ENCODE measurements around the gene LCE3A. TPM values are rescaled to one million over a fixed set of nuclear protein-coding genes. Genes with fewer than 3 reads are reported as not detected.

The LCE3A gene
- total and polyA plus RNA-seq, 4 donors, result not detected

DNA sequence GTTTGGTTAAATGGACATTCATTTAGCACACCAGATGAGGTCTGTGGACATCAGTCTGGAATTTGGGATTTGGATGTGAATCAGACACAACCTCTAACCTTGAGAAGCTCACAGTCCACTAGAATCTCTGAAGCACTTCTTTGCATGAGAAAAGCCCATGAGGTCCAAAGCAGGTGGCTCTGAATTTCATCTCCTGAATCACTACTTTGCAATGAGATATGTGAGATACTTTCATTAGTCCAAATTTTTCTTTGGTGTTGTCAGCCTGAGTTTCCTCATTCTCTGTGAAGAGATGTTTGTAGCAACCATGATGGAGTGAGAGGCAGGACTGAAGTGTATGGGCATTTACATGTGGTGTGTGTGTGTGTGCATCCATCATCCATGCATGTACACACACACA, 23.8 kb upstream of the LCE3A start:
- Histone ChIP-seq H3K36me3 (ENCODE audit: control insufficient read depth in 4 of 4, insufficient read depth in 3 of 4, low read depth in 1 of 4, low read length in 3 of 4) (no peaks in the 10 kb centered on the region), H3K27ac (ENCODE audit: low read depth in 1 of 2, low read length in 2 of 2) (no peak overlapping the region), H3K27me3 (ENCODE audit: control insufficient read depth in 4 of 4, insufficient read depth in 4 of 4, low read length in 3 of 4) (no peaks in the 10 kb centered on the region), H3K9ac (ENCODE audit: low read depth in 1 of 2, low read length in 2 of 2) (no peak overlapping the region), H3K4me3 (ENCODE audit: low read depth in 1 of 3, low read length in 3 of 3) (no peak overlapping the region), H3K9me3 (ENCODE audit: control insufficient read depth in 4 of 4, low read length in 3 of 4) (no peaks in the 10 kb centered on the region), H3K4me1 (ENCODE audit: control insufficient read depth in 4 of 4, insufficient read depth in 4 of 4, low read length in 3 of 4) (no peaks in the 10 kb centered on the region)
- no peak for DNase-seq (ENCODE audit: low spot score)
- no peak for TF ChIP-seq GABPA (IDR thresholded peaks at IDR 0.05 in 1 of 2, conservative IDR thresholded peaks at IDR 0.05 in 1 of 2)
- TF ChIP-seq EGR1 (IDR thresholded peaks at IDR 0.05; ENCODE audit: low read depth in 2 of 2), result no peak
- no peak for TF ChIP-seq FOXA2 (IDR thresholded peaks at IDR 0.05)
- no peak for TF ChIP-seq NR2F2 (IDR thresholded peaks at IDR 0.05)
- TF ChIP-seq RXRA (IDR thresholded peaks at IDR 0.05), result no peak
- no peak for TF ChIP-seq RAD21 (IDR thresholded peaks at IDR 0.05)
- no peak for TF ChIP-seq TAF1 (conservative IDR thresholded peaks at IDR 0.05)
- no peak for TF ChIP-seq YY1 (IDR thresholded peaks at IDR 0.05)
- no peak for TF ChIP-seq ZBTB33 (IDR thresholded peaks at IDR 0.05)
- TF ChIP-seq MAX (IDR thresholded peaks at IDR 0.05), result no peak

DNA sequence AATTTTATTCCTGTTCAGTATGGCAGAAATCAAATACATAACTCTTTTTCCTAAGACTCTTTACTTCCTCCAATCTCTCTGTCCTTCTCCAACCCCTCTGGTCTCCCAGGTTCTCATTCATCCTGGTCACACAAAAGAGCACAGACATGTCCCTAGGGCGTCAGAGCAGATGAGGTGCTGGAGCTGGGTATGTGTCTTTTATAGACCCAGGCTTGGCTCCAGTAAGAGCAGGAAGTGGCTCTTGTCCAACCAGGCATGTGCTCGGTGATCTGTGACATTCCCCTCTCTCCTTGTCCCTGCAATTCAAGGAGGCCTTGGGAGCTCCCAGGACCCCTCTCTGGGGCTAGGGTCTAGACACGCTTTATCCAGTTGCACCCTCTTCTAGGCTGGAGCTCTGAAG, 22.2 kb upstream of the LCE3A start:
- DNase-seq (ENCODE audit: low spot score), result no peak
- Histone ChIP-seq H3K4me3 (ENCODE audit: low read depth in 1 of 3, low read length in 3 of 3) (no peak overlapping the region), H3K4me1 (ENCODE audit: control insufficient read depth in 4 of 4, insufficient read depth in 4 of 4, low read length in 3 of 4) (no peaks in the 10 kb centered on the region), H3K36me3 (ENCODE audit: control insufficient read depth in 4 of 4, insufficient read depth in 3 of 4, low read depth in 1 of 4, low read length in 3 of 4) (no peaks in the 10 kb centered on the region), H3K9ac (ENCODE audit: low read depth in 1 of 2, low read length in 2 of 2) (no peak overlapping the region), H3K27ac (ENCODE audit: low read depth in 1 of 2, low read length in 2 of 2) (no peak overlapping the region), H3K27me3 (ENCODE audit: control insufficient read depth in 4 of 4, insufficient read depth in 4 of 4, low read length in 3 of 4) (no peaks in the 10 kb centered on the region), H3K9me3 (ENCODE audit: control insufficient read depth in 4 of 4, low read length in 3 of 4) (no peaks in the 10 kb centered on the region)
- TF ChIP-seq, protein P1, sequence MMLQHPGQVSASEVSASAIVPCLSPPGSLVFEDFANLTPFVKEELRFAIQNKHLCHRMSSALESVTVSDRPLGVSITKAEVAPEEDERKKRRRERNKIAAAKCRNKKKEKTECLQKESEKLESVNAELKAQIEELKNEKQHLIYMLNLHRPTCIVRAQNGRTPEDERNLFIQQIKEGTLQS (IDR thresholded peaks at IDR 0.05), result no peak
- TF ChIP-seq RAD21 (IDR thresholded peaks at IDR 0.05) (no peak), EGR1 (IDR thresholded peaks at IDR 0.05; ENCODE audit: low read depth in 2 of 2) (no peak), ZBTB33 (IDR thresholded peaks at IDR 0.05) (no peak), YY1 (IDR thresholded peaks at IDR 0.05) (no peak), RXRA (IDR thresholded peaks at IDR 0.05) (no peak), HNF4A (conservative IDR thresholded peaks at IDR 0.05) (no peak), HNF4G (IDR thresholded peaks at IDR 0.05) (no peak), REST (IDR thresholded peaks at IDR 0.05) (no peak)
- 59% methylated on average over 3 of the region's 3 CpGs for WGBS

Data from liver (tissue), 9 donors.